Measurements from ENCODE around the gene PDLIM1. TPM values are rescaled to one million over a fixed set of nuclear protein-coding genes. Genes with fewer than 3 reads are reported as not detected.

The PDLIM1 gene
- polyA plus RNA-seq, 3 donors: 1.9 to 5.2 (median 4.8) TPM

DNA sequence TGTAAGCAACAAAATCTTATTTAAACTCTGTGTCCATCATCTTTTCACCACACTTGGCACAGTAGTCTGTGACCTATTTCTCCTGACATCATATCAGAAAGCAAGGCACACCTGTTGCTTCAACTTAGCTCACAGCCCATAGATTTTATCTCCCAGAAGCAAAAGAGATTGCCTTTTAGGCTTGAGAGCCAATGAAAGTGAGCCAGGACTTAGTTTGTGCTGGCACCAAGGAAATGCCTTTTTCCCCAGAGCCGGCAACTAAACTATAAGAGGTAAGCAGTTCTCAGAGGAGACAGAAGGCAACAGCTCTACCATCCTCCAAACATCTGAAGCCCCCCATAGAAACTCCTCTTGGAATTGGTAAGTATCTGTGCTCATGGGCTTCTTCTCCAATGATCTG is 96.9 kb downstream of the PDLIM1 start, which contains the start of gene ACSM6:
Gene ACSM6 (plus strand): TSS at position 295 of the 400 bp plus-strand sequence. CDS start 248 bp downstream, outside the sequence.
- H3K9me3 Mint-ChIP-seq: peaks cover 0 to 2% (median 0%) of the 10 kb centered on the region in 7 donors

DNA sequence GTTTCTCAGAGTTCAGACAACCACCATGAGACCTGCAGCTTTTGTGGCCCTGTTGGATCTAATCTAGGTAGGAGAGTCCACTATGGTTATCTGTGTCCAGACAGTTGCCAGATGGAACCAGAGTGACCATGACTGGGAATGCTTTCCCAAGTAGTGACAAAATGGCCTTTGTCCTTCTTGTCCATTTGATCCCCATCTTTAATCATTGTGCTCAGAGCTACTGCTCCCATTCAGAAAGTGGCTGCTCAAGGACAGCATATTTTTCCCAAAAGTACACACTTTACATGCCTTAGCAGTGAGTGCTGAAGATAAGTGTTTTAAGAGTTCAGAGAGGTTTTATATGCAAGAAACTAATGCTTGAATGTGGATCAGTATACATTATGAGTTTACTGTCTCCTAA is 102.2 kb downstream of the PDLIM1 start:
- Histone ChIP-seq H2AFZ (ENCODE audit: insufficient read depth, low read depth, low read length, poor library complexity, severe bottlenecking) (no peak overlapping the region), H3K4me1 (ENCODE audit: control insufficient read depth in 1 of 2, insufficient read depth in 2 of 2, low read length in 2 of 2) (peaks cover 4 to 6% of the 10 kb centered on the region in 2 donors), H3K36me3 (replicated peaks in 1 of 2; ENCODE audit: control insufficient read depth in 1 of 2, insufficient read depth in 2 of 2, low read length in 2 of 2) (no peaks in the 10 kb centered on the region), H3K4me2 (replicated peaks; ENCODE audit: extremely low read depth, low read length, poor library complexity, severe bottlenecking) (no peak overlapping the region), H4K20me1 (ENCODE audit: insufficient read depth, low read length) (no peaks in the 10 kb centered on the region), H3K9ac (ENCODE audit: insufficient read depth, low read length, poor library complexity, severe bottlenecking) (no peak overlapping the region), H3K9me3 (replicated peaks in 1 of 2; ENCODE audit: control insufficient read depth in 1 of 2, insufficient read depth in 1 of 2, low read length in 2 of 2) (no peaks in the 10 kb centered on the region), H3K27me3 (ENCODE audit: control insufficient read depth in 2 of 2, insufficient read depth in 2 of 2, low read length in 2 of 2) (no peaks in the 10 kb centered on the region), H3K4me3 (replicated peaks in 1 of 3; ENCODE audit: low read depth in 2 of 3, low read length in 3 of 3) (no peak overlapping the region), H3K27ac (ENCODE audit: low read depth in 1 of 2, low read length in 2 of 2) (no peak overlapping the region), H3K79me2 (ENCODE audit: insufficient read depth, low read length) (no peaks in the 10 kb centered on the region)
- no peaks in the 10 kb centered on the region for H3K36me3 Mint-ChIP-seq
- H3K4me1 Mint-ChIP-seq: peaks cover 5% of the 10 kb centered on the region
- H3K9me3 Mint-ChIP-seq: peaks cover 0 to 2% (median 0%) of the 10 kb centered on the region in 7 donors
- DNase-seq: no peak
- intact Hi-C loops (cut with micrococcal nuclease): no loop called here
- H3K27ac Mint-ChIP-seq: no peak overlapping the region
- TF ChIP-seq, protein P1, sequence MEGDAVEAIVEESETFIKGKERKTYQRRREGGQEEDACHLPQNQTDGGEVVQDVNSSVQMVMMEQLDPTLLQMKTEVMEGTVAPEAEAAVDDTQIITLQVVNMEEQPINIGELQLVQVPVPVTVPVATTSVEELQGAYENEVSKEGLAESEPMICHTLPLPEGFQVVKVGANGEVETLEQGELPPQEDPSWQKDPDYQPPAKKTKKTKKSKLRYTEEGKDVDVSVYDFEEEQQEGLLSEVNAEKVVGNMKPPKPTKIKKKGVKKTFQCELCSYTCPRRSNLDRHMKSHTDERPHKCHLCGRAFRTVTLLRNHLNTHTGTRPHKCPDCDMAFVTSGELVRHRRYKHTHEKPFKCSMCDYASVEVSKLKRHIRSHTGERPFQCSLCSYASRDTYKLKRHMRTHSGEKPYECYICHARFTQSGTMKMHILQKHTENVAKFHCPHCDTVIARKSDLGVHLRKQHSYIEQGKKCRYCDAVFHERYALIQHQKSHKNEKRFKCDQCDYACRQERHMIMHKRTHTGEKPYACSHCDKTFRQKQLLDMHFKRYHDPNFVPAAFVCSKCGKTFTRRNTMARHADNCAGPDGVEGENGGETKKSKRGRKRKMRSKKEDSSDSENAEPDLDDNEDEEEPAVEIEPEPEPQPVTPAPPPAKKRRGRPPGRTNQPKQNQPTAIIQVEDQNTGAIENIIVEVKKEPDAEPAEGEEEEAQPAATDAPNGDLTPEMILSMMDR (IDR thresholded peaks at IDR 0.05): no peak
- no peak overlapping the region for H3K4me3 Mint-ChIP-seq
- peaks cover 6 to 11% (median 9%) of the 10 kb centered on the region in 3 donors for H3K27me3 Mint-ChIP-seq (ENCODE audit: low read depth in 3 of 3)

More for the DNA sequence above, 96.9 kb downstream of the PDLIM1 start, which contains the start of gene ACSM6:
- no peak for DNase-seq
- Mint-ChIP-seq H3K36me3 (no peaks in the 10 kb centered on the region), H3K4me3 (no peak within 1 kb of the TSS), H3K4me1 (no peaks in the 10 kb centered on the region), H3K27ac (no peak within 1 kb of the TSS), H3K27me3 (ENCODE audit: low read depth in 3 of 3) (peaks cover 0 to 2% (median 1%) of the 10 kb centered on the region in 3 donors)
- Histone ChIP-seq H3K4me3 (replicated peaks in 1 of 3; ENCODE audit: low read depth in 2 of 3, low read length in 3 of 3) (no peak within 1 kb of the TSS), H4K20me1 (ENCODE audit: insufficient read depth, low read length) (no peaks in the 10 kb centered on the region), H3K79me2 (ENCODE audit: insufficient read depth, low read length) (no peaks in the 10 kb centered on the region), H3K27ac (ENCODE audit: low read depth in 1 of 2, low read length in 2 of 2) (no peak within 1 kb of the TSS), H3K36me3 (replicated peaks in 1 of 2; ENCODE audit: control insufficient read depth in 1 of 2, insufficient read depth in 2 of 2, low read length in 2 of 2) (no peaks in the 10 kb centered on the region), H3K27me3 (ENCODE audit: control insufficient read depth in 2 of 2, insufficient read depth in 2 of 2, low read length in 2 of 2) (no peaks in the 10 kb centered on the region), H2AFZ (ENCODE audit: insufficient read depth, low read depth, low read length, poor library complexity, severe bottlenecking) (no peak within 1 kb of the TSS), H3K9ac (ENCODE audit: insufficient read depth, low read length, poor library complexity, severe bottlenecking) (no peak within 1 kb of the TSS), H3K4me2 (replicated peaks; ENCODE audit: extremely low read depth, low read length, poor library complexity, severe bottlenecking) (no peak within 1 kb of the TSS), H3K4me1 (ENCODE audit: control insufficient read depth in 1 of 2, insufficient read depth in 2 of 2, low read length in 2 of 2) (no peaks in the 10 kb centered on the region), H3K9me3 (replicated peaks in 1 of 2; ENCODE audit: control insufficient read depth in 1 of 2, insufficient read depth in 1 of 2, low read length in 2 of 2) (no peaks in the 10 kb centered on the region)
- TF ChIP-seq, protein P1 (IDR thresholded peaks at IDR 0.05): no peak
- intact Hi-C loops (cut with micrococcal nuclease): no loop called here
- WGBS (ENCODE audit: insufficient coverage): no CpG with 5 or more reads among the region's 1 CpG

Measured in CD14-positive monocyte (primary cell).